Measurements from ENCODE around the gene LRRC37B.
"Not testable (repeated sequence)": the region's sequence is repeated elsewhere in the genome, so short reads cannot be mapped to it uniquely, and the experiment has no call there.

- not testable (repeated sequence) for TF ChIP-seq CTCF (IDR thresholded peaks at IDR 0.05 in 4 of 5, conservative IDR thresholded peaks at IDR 0.05 in 1 of 5); POLR2A (IDR thresholded peaks at IDR 0.05)
These were observed 15.4 kb downstream of the LRRC37B start for GRCh38 chr17:32022554-32022953.
